Measurements from ENCODE around the gene EPPIN.
"Not testable (repeated sequence)": the region's sequence is repeated elsewhere in the genome, so short reads cannot be mapped to it uniquely, and the experiment has no call there.

The EPPIN gene

DNA sequence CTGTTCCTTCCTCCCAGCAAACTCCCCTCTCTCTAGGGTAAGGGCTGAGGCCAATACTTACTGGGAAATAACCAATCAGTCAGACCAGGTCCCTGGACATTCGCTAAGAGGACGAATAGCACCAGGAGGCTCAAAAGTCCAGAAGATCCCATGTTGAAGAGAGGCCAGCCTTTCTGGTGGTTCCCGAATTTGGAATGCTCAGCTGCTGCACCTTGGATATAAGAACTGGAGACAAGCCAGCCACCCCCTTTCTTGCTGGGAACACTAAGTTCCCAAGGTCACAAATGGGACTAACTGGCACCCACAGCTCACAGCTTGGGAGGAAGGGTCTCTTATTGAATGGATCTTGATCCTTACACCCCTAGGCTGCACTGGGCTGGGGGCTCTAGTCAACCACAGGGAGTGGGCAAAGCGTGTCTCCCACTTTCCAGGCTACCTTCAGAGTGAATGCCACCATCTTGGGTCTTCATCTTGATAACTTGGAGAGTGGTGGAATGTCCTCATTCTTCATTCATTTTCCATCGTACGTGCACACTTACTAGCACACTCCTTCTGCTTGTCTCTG is at the start of gene EPPIN:
EPPIN (minus strand) TSS at position 196 of the 565 bp plus-strand sequence; CDS start at position 152, 44 bp downstream.
- no peak within 1 kb of the TSS for H3K4me3 Mint-ChIP-seq

DNA sequence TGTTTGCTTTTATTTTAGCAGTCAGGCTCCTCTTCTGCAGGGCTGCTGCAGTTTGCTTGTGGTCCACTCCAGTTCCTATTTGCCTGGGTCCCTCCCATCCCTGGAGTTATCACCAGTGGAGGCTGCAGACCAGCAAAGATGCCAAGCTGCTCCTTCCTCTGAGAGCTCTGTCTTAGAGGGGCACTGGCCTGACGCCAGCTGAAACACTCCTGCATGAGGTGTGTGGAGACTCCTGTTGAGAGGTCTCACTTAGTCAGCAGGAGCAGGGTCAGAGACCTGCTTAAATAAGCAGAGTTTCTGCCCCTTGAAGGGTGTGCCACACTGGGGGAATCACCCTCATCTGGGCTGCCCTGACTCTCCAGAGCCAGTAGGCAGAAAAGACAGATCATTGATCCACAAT is 48.0 kb upstream of the EPPIN start:
- Mint-ChIP-seq H3K4me1 (peaks cover 2% of the 10 kb centered on the region), H3K4me3 (no peak overlapping the region), H3K27me3 (peaks cover 17% of the 10 kb centered on the region), H3K9me3 (peaks cover 3% of the 10 kb centered on the region), H3K27ac (no peak overlapping the region), H3K36me3 (peaks cover 3% of the 10 kb centered on the region)
- DNase-seq (ENCODE audit: low spot score in 2 of 2) = no peak
- ATAC-seq (ENCODE audit: low read depth) = no peak

More for the DNA sequence above, at the start of gene EPPIN:
- Mint-ChIP-seq H3K4me1 (no peaks in the 10 kb centered on the region), H3K27me3 (peaks cover 21% of the 10 kb centered on the region), H3K9me3 (peaks cover 7% of the 10 kb centered on the region), H3K27ac (no peak within 1 kb of the TSS), H3K36me3 (peaks cover 2% of the 10 kb centered on the region)
- no peak for ATAC-seq (ENCODE audit: low read depth)
- DNase-seq (ENCODE audit: low spot score in 2 of 2) = no peak

DNA sequence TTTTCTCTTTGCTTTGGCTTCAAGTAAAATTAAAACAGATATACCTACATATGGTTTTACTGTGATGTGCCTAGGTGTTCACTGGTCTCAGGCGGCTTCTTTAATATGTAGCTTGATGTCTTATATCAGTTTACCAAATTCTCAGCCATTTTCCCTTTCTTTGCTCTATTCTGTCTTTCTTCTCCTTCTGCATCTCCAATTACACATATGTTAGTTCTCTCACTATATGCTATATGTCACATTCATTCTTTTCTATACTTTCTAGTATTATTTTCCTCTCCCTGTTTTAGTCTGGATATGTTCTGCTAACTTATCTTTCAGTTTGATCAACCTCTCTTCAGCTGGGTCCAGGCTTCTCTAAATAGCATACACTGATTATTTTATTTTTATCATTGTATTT is 46.3 kb upstream of the EPPIN start:
- Mint-ChIP-seq H3K27me3 (peaks cover 12% of the 10 kb centered on the region), H3K27ac (no peak overlapping the region), H3K9me3 (peaks cover 3% of the 10 kb centered on the region), H3K4me3 (no peak overlapping the region), H3K36me3 (peaks cover 3% of the 10 kb centered on the region), H3K4me1 (peaks cover 2% of the 10 kb centered on the region)
- ATAC-seq (ENCODE audit: low read depth) (no peak), DNase-seq (ENCODE audit: low spot score in 2 of 2) (no peak)

DNA sequence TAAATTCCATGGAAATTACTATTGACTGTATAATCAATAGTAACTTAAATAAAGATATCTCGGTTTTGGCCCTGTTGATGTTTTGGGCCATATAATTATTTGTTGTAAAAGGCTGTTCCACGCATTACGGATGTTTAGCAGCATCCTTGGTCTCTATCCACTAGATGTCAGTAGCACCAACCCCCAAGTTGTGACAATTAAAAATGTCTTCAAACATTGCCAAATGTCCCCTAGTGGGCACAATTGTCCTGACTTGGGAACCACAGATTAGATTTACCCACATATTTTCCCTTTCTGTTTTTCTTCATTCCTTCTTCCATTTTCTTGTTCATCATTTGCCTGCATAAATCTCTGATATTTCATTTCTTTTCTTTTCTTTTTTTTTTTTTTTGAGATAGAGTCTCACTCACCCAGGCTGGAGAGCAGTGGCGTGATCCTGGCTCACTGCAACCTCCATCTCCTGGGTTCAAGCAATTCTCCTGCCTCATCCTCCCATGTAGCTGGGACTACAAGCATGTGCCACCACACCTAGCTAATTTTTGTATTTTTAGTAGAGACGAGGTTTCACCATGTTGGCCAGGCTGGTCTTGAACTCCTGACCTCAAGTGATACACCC is 45.5 kb upstream of the EPPIN start:
- Mint-ChIP-seq H3K27me3 (peaks cover 9% of the 10 kb centered on the region), H3K9me3 (peaks cover 3% of the 10 kb centered on the region), H3K36me3 (peaks cover 3% of the 10 kb centered on the region), H3K4me1 (peaks cover 2% of the 10 kb centered on the region), H3K4me3 (no peak overlapping the region), H3K27ac (no peak overlapping the region)
- DNase-seq (ENCODE audit: low spot score in 2 of 2) = peak in 1 of 2 donors; percentile 37
- ATAC-seq (ENCODE audit: low read depth) = peak; percentile 78

DNA sequence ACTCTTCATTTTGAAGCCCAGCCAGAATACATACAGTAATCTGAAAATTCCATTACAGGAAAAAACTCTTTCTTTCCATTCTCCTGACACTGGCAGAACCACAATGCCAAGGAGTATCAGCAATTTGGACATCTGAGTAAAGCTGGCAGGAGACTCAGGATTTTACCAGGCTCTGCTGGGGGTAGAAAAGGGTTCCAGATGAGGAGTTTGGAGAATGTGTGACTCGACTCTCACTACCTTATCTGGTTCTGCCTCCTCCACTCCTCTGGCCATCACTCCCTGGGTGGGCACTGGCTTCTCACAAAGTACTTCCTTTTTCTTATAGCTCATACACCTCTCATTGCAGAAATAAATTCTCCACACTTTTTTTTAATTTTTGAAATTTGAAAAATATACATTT is 42.5 kb upstream of the EPPIN start:
- peaks cover 3% of the 10 kb centered on the region for H3K9me3 Mint-ChIP-seq
- peaks cover 2% of the 10 kb centered on the region for H3K4me1 Mint-ChIP-seq
- H3K27me3 Mint-ChIP-seq = peaks cover 6% of the 10 kb centered on the region
- no peak overlapping the region for H3K4me3 Mint-ChIP-seq
- H3K36me3 Mint-ChIP-seq = peaks cover 3% of the 10 kb centered on the region
- DNase-seq (ENCODE audit: low spot score in 2 of 2) (no peak), ATAC-seq (ENCODE audit: low read depth) (no peak)
- H3K27ac Mint-ChIP-seq = no peak overlapping the region

DNA sequence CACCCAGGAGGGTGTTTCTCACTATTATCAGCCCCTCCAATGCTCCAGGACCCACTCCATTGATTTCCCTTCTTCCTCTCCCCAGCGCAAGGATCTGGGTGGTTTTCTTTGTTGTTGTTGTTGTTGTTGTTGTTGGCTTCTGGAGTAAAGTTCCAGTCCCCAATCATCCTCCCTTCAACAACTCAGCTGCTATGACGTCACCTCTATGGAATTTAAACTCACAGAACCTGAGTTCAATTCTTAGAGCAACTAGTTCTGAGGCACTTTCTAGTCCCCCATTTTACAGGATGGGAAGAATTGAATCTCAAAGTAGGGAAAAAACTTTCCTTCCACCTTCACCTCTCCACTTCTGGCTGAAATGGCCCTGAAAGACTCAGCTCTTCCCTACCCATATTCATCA is 41.6 kb upstream of the EPPIN start:
- DNase-seq (ENCODE audit: low spot score in 2 of 2) = no peak
- Mint-ChIP-seq H3K27ac (no peak overlapping the region), H3K9me3 (peaks cover 3% of the 10 kb centered on the region), H3K4me3 (no peak overlapping the region), H3K36me3 (peaks cover 3% of the 10 kb centered on the region), H3K4me1 (peaks cover 2% of the 10 kb centered on the region), H3K27me3 (peaks cover 4% of the 10 kb centered on the region)
- ATAC-seq (ENCODE audit: low read depth) = no peak

DNA sequence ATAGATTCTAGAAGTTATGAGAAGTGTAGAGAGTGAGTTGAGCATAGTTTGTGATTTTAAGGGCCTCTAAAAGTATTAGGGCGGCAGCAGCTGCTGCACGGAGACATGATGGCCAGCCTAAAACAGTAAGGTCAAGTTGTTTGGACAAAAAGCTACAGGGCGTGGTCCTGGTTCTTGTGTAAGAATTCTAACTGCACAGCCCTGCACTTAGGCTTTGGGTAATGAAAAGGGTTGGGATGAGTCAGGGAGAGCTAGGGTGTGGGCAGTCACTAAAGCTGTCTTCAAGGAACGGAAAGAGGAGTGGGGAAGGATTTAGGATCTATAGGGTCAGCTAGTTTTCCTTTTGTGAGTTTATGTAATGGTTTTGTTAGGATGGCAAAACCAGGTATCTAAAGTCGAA is 38.8 kb upstream of the EPPIN start:
- not testable (repeated sequence) for H3K4me3 Mint-ChIP-seq; H3K9me3 Mint-ChIP-seq; ATAC-seq (ENCODE audit: low read depth); DNase-seq (ENCODE audit: low spot score in 2 of 2); H3K27me3 Mint-ChIP-seq; H3K36me3 Mint-ChIP-seq; H3K4me1 Mint-ChIP-seq; H3K27ac Mint-ChIP-seq

DNA sequence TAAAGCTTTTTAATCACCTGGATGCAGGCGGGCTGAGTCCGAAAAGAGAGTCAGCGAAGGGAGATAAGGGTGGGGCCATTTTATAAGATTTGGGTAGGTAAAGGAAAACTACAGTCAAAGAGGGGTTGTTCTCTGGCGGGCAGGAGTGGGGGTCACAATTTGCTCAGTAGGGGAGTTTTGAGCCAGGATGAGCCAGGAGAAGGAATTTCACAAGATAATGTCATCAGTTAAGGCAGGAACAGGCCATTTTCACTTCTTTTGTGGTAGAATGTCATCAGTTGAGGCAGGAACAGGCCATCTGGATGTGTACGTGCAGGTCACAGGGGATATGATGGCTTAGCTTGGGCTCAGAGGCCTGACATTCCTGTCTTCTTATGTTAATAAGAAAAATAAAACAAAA is 37.1 kb upstream of the EPPIN start:
- not testable (repeated sequence) for H3K27me3 Mint-ChIP-seq; ATAC-seq (ENCODE audit: low read depth); H3K4me3 Mint-ChIP-seq; H3K36me3 Mint-ChIP-seq; H3K27ac Mint-ChIP-seq; H3K9me3 Mint-ChIP-seq; DNase-seq (ENCODE audit: low spot score in 2 of 2); H3K4me1 Mint-ChIP-seq

DNA sequence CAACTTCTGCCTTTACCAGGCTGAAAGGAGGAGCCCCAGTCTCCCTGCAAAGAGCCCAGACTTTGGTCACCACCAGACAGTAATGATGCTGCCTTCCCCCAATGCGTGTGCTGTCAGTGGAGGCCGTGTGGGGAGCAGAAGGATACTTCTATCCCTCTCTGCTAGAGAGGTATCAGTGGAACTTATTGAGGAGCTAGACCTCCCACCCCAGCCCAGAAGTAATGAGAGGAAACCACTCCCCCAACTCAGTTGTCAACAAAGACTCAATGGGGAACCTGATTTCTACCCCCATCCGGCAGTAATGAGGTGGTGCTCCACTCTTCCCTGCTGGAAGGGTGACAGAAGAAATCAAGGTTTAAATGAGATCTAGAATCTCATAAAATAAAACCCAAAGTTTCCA is 36.3 kb upstream of the EPPIN start:
- Mint-ChIP-seq H3K36me3 (no peaks in the 10 kb centered on the region), H3K4me3 (no peak overlapping the region), H3K27ac (no peak overlapping the region), H3K9me3 (no peaks in the 10 kb centered on the region), H3K27me3 (peaks cover 10% of the 10 kb centered on the region), H3K4me1 (no peaks in the 10 kb centered on the region)
- DNase-seq (ENCODE audit: low spot score in 2 of 2) (no peak), ATAC-seq (ENCODE audit: low read depth) (no peak)

DNA sequence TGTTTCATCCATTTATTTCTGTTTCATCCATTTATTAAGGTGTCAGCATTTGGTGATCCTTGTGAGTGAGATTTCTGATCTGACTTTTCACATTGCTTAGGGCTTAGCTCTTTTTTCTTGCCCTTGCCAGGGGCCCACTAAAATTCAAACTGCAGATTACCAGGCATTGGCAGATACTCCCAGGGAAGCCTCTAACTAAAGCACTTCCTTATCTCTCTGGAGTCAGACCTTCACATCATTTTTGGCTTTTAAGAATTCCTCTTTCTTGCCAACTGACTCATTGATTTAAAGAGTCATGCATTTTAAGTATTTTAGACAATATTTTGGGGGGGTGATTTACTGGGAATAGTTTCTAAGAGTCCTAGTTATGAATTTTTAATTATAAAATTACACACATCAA is 34.5 kb upstream of the EPPIN start:
- Mint-ChIP-seq H3K9me3 (no peaks in the 10 kb centered on the region), H3K27ac (no peak overlapping the region), H3K27me3 (peaks cover 10% of the 10 kb centered on the region), H3K4me1 (no peaks in the 10 kb centered on the region), H3K4me3 (no peak overlapping the region), H3K36me3 (no peaks in the 10 kb centered on the region)
- ATAC-seq (ENCODE audit: low read depth) = no peak
- DNase-seq (ENCODE audit: low spot score in 2 of 2) = no peak

DNA sequence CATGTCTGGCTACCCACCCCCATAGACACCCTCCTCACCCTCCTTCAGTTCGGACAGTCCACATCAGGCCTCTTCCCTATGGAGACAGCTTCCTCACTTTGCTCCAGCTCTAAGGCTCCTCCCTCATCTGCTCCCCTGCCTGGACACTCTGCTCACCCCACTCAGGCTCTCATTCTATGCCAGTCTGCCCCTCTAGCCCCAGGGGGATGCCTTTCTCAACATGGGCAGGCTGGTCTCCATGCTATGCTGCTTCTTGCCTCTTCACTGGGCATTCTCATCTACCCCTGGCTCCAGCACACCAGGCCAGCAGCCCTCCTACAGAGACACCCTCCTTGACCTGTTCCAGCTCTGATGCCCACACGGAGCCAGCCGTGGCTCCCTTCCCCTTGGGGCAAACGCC is 32.0 kb upstream of the EPPIN start, which contains the start of gene WFDC8:
WFDC8 (minus strand) TSS at position 101 of the 400 bp plus-strand sequence; CDS start at position 64, 37 bp downstream.
- no peak for ATAC-seq (ENCODE audit: low read depth)
- Mint-ChIP-seq H3K4me1 (no peaks in the 10 kb centered on the region), H3K36me3 (no peaks in the 10 kb centered on the region), H3K4me3 (no peak within 1 kb of the TSS), H3K9me3 (no peaks in the 10 kb centered on the region), H3K27me3 (peaks cover 10% of the 10 kb centered on the region), H3K27ac (no peak within 1 kb of the TSS)
- no peak for DNase-seq (ENCODE audit: low spot score in 2 of 2)

DNA sequence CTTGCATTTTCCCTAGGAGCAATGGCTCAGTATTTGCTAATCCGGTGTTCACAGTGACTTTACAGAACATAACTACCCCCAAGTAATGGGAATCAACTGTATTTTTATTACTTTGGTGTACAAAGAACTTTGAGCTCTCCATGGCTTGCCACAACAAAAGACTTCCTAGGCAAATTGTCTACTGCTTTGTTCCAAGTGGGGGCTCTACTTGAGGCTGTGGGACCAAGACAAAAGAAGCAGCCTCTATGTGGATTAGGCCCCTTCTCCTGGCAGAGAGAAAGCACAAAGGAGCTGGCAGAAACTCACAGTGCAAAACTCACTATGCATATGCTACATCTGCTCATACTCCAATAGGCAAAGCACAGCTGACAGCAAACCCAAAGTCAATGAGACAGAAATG is 31.0 kb upstream of the EPPIN start:
- no peaks in the 10 kb centered on the region for H3K4me1 Mint-ChIP-seq
- no peaks in the 10 kb centered on the region for H3K9me3 Mint-ChIP-seq
- H3K4me3 Mint-ChIP-seq = no peak overlapping the region
- no peak for DNase-seq (ENCODE audit: low spot score in 2 of 2)
- H3K27ac Mint-ChIP-seq = no peak overlapping the region
- peaks cover 8% of the 10 kb centered on the region for H3K27me3 Mint-ChIP-seq
- no peak for ATAC-seq (ENCODE audit: low read depth)
- no peaks in the 10 kb centered on the region for H3K36me3 Mint-ChIP-seq

DNA sequence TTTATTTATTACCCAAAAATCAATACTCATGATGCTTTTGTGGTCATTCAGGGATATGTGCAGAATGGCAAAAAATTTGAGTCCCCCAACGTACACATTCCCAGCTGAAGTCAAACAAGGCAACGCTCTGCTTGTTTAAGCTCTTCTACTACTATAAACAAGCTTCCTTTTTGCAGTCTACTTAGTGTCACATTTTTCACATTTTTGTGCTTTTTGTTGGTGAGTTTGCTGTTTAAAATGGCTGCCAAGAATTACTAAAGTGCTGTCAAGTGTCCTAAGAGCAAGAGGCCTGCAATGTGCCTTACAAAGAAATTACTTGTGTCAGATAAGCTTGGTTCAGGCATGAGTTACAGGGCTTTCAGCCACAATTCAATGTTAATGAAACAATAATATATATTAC is 29.8 kb upstream of the EPPIN start:
- DNase-seq (ENCODE audit: low spot score in 2 of 2) (no peak), ATAC-seq (ENCODE audit: low read depth) (no peak)
- Mint-ChIP-seq H3K27me3 (peaks cover 7% of the 10 kb centered on the region), H3K36me3 (no peaks in the 10 kb centered on the region), H3K4me1 (no peaks in the 10 kb centered on the region), H3K9me3 (no peaks in the 10 kb centered on the region), H3K4me3 (no peak overlapping the region), H3K27ac (no peak overlapping the region)

DNA sequence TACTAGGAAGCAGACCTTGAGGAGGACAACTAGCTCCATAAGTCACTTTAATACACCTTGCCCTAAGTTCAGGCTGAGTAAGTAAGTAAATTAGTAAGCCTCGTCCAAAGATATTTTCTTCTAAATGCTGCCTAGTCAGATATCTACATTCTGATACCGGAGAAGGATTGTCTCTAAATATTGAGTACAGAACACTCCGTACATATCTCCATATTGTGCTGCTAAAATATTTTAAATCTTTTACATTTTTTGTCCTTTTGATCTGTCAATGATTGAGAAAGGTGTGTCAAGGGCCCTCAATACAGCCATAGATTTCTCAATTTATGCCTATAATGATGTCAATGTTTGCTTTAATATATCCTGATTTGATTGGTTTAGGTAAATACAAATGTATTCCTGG is 28.7 kb upstream of the EPPIN start:
- H3K36me3 Mint-ChIP-seq = no peaks in the 10 kb centered on the region
- H3K27me3 Mint-ChIP-seq = peaks cover 10% of the 10 kb centered on the region
- no peak overlapping the region for H3K27ac Mint-ChIP-seq
- H3K9me3 Mint-ChIP-seq = no peaks in the 10 kb centered on the region
- DNase-seq (ENCODE audit: low spot score in 2 of 2) (no peak), ATAC-seq (ENCODE audit: low read depth) (no peak)
- H3K4me3 Mint-ChIP-seq = no peak overlapping the region
- no peaks in the 10 kb centered on the region for H3K4me1 Mint-ChIP-seq

DNA sequence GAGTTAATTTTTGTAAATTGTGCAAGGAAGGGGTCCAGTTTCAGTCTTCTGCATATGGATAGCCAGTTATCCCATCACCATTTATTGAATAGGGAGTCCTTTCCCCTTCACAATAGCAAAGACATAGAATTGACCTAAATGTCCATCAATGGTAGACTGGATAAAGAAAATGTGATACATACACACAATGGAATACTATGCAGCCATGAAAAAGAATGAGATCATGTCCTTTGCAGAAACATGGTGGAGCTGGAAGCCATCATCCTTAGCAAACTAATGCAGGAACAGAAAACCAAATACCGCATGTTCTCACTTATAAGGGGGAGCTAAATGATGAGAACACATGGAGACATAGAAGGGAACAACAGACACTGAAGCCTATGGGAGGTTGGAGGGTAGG is 22.4 kb upstream of the EPPIN start:
- not testable (repeated sequence) for H3K36me3 Mint-ChIP-seq; ATAC-seq (ENCODE audit: low read depth); H3K4me1 Mint-ChIP-seq; DNase-seq (ENCODE audit: low spot score in 2 of 2); H3K4me3 Mint-ChIP-seq; H3K27me3 Mint-ChIP-seq; H3K27ac Mint-ChIP-seq; H3K9me3 Mint-ChIP-seq

Measured in memory B cell (primary cell).